Fibroblast of the conjunctiva (primary cell): ENCODE data around the gene TNRC6B.
"Not testable (repeated sequence)": the region's sequence is repeated elsewhere in the genome, so short reads cannot be mapped to it uniquely, and the experiment has no call there.

Experiments used
- DNase-seq: peaks from one replicate; pipeline ENCODE4 v3.0.0-alpha.2; 2010; ENCODE audit warnings: low read depth

TNRC6B gene

GRCh38 chr22:40367342-40367741 is 189.6 kb downstream of the TNRC6B start:
- DNase-seq: no peak

GRCh38 chr22:40368016-40368415 is 190.3 kb downstream of the TNRC6B start:
- no peak for DNase-seq

- DNase-seq: no peak
Measured at GRCh38 chr22:40368836-40369235, 191.1 kb downstream of the TNRC6B start.

- DNase-seq: no peak
Measured at GRCh38 chr22:40374567-40374966, 196.8 kb downstream of the TNRC6B start.

- no peak for DNase-seq
Measured at GRCh38 chr22:40376149-40376548, 198.4 kb downstream of the TNRC6B start.

GRCh38 chr22:40377931-40378330 is 200.2 kb downstream of the TNRC6B start:
- DNase-seq: no peak

GRCh38 chr22:40378448-40378847 is 200.7 kb downstream of the TNRC6B start:
- DNase-seq: not testable (repeated sequence)

- DNase-seq: no peak
Measured at GRCh38 chr22:40381461-40381860, 203.7 kb downstream of the TNRC6B start.

- no peak for DNase-seq
Measured at GRCh38 chr22:40383905-40384304, 206.2 kb downstream of the TNRC6B start.

- DNase-seq: no peak
Measured at GRCh38 chr22:40385036-40385782, 207.5 kb downstream of the TNRC6B start.
